ENCODE measurements around the gene COX20. TPM values are rescaled to one million over a fixed set of nuclear protein-coding genes. Genes with fewer than 3 reads are reported as not detected.

The COX20 gene
- total and polyA plus RNA-seq, 2 of the 4 experiments (the other 2 are of a cell fraction) = 13.3 to 27.0 TPM

DNA sequence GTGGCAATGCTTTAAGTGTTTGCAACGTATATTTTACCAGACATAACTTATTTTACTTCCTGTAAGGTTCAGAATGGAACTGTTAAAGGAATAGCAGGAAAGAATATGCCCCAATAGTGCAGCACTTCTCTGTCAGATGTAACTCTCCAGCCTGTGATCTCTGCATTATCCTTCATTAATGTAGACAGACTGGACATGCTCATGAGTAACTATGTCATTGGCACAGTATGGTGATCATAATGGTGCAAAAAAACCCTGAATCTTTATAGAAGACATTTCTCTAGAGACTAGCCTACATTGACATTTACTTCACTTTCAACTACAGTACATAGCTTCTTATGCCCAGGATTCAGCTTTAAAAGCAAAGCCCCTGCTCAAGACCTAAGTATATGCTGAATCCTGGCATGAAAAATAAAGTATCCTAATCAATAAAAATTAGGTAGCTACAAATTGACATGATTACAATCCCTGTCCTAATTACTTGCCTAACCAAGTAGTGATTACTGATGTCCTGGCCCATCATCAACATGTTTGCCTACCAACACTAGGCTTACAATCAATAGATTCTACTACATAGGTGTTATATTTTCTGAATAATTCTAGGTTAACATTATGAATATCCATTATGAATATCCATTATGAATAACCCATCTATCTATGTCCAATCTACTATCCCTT is 13.9 kb downstream of the COX20 start:
- no TSS peak for BruUV-seq (replicated peaks)
- Histone ChIP-seq H2AK5ac (ENCODE audit: low read depth, low read length) (no peak overlapping the region), H3K4me1 (ENCODE audit: control insufficient read depth, insufficient read depth, low read length) (peaks cover under 1% of the 10 kb centered on the region; the same call in 1 of the 2 replicates), H3K27me3 (ENCODE audit: control insufficient read depth, insufficient read depth, low read length) (no peaks in the 10 kb centered on the region), H3K9ac (ENCODE audit: low read depth, low read length) (no peak overlapping the region), H2BK20ac (ENCODE audit: low read depth, low read length) (no peak overlapping the region), H3K27ac (ENCODE audit: insufficient read depth, low read length) (no peak overlapping the region), H3K4me3 (ENCODE audit: insufficient read depth, low read depth, low read length) (no peak overlapping the region), H3K9me1 (ENCODE audit: insufficient read depth, low read length) (no peaks in the 10 kb centered on the region), H2AK9ac (replicated peaks; ENCODE audit: low read depth, low read length, poor library complexity) (no peak overlapping the region), H3K36me3 (ENCODE audit: control insufficient read depth, insufficient read depth, low read length) (peaks cover 31% of the 10 kb centered on the region), H3K79me1 (ENCODE audit: low read depth in 1 of 2, low read length in 2 of 2) (peaks cover 8 to 22% of the 10 kb centered on the region in 2 experiments; a peak in 3 of 4 replicates), H3K4me2 (ENCODE audit: low read depth, low read length) (no peak overlapping the region), H4K20me1 (ENCODE audit: insufficient read depth, low read length) (peaks cover 17% of the 10 kb centered on the region; the same call in 1 of the 2 replicates), H4K91ac (ENCODE audit: insufficient read depth, low read depth, low read length) (no peak overlapping the region), H3K14ac (replicated peaks; ENCODE audit: low read depth, low read length) (no peak overlapping the region), H2AFZ (replicated peaks; ENCODE audit: low read length, poor library complexity) (no peak overlapping the region), H4K5ac (ENCODE audit: low read depth, low read length) (no peak overlapping the region), H3K9me3 (ENCODE audit: control insufficient read depth, insufficient read depth, low read length) (no peaks in the 10 kb centered on the region), H3K18ac (ENCODE audit: low read depth, low read length) (no peak overlapping the region), H3K4ac (ENCODE audit: low read depth, low read length) (no peak overlapping the region), H4K8ac (ENCODE audit: low read depth in 2 of 2, low read length in 2 of 2) (no peak overlapping the region), H2BK15ac (ENCODE audit: low read depth, low read length) (no peak overlapping the region), H2BK120ac (ENCODE audit: low read depth, low read length) (no peak overlapping the region), H3K56ac (ENCODE audit: extremely low read depth, insufficient read depth, low read length) (no peak overlapping the region), H3K23ac (ENCODE audit: low read depth, low read length) (no peak overlapping the region), H2BK5ac (ENCODE audit: low read depth, low read length, poor library complexity, severe bottlenecking) (peak overlapping the region; percentile 2)
- DNase-seq = no peak
- CTCF ChIA-PET = interaction anchor here (0.7 to 2.3 kb wide), 3 partner anchors 10 to 1365 kb away, joined by 3 to 16 read pairs (median 3); no protein-coding TSS in a partner anchor
- dilution Hi-C loops (cut with HindIII; ENCODE audit: low sequenced_read_pairs, unreplicated experiment) (no loop called here), intact Hi-C loops (cut with micrococcal nuclease) (no loop called here), in situ Hi-C loops (cut with MboI; ENCODE audit: low sequenced_read_pairs) (no loop called here)
- peak; percentile 27 for TF ChIP-seq POLR2A (IDR thresholded peaks at IDR 0.05; ENCODE audit: low read depth, low read length)
- no peak for TF ChIP-seq CEBPB (IDR thresholded peaks at IDR 0.05; ENCODE audit: low read depth, low read length)
- ATAC-seq (ENCODE audit: low read depth) = no peak
- no CpG with 5 or more reads among the region's 1 CpG for WGBS, 2 experiments (ENCODE audit: extremely low coverage in 2 of 2, insufficient read length in 1 of 2)
- POLR2A ChIA-PET (ENCODE audit: unreplicated experiment) = no interaction called here

All from IMR-90 (cell line).